Cardiac muscle cell (in vitro differentiated cells and primary cell): ENCODE data around the gene SPTAN1. TPM values are rescaled to one million over a fixed set of nuclear protein-coding genes. Genes with fewer than 3 reads are reported as not detected.
A peak's percentile ranks its signal among the peaks of the same experiment; 100 is the strongest.

Experiments used
- DNase-seq, 2 donors: peaks; one replicate each; pipeline versions ENCODE4 v3.0.0 to v3.0.0-alpha.2; 2010 to 2017; ENCODE audit warnings: low read depth in 1 of 2, low spot score in 1 of 2
- H3K27ac ChIP-seq: fragments of 200-600 bp; sonication (generic); 2 replicates; pipeline ENCODE4 v1.5.1; 2016
- H3K27me3 ChIP-seq: fragments of 200-600 bp; sonication (generic); 2 replicates; pipeline ENCODE4 v1.6.0; 2016; ENCODE audit warnings: control low read depth
- H3K36me3 ChIP-seq: fragments of 200-600 bp; sonication (generic); 2 replicates; pipeline ENCODE4 v1.5.1; 2016; ENCODE audit warnings: control low read depth
- H3K4me1 ChIP-seq: fragments of 200-600 bp; sonication (generic); 2 replicates; pipeline ENCODE4 v1.8.1; 2017; ENCODE audit warnings: low read depth, mild to moderate bottlenecking, mixed run types
- H3K4me3 ChIP-seq: fragments of 200-600 bp; sonication (generic); 2 replicates; pipeline ENCODE4 v1.5.1; 2016; ENCODE audit warnings: mild to moderate bottlenecking
- H3K9me3 ChIP-seq: fragments of 200-600 bp; sonication (generic); 2 replicates; pipeline ENCODE4 v1.5.1; 2017; ENCODE audit warnings: low read depth, mild to moderate bottlenecking, control low read depth
- CTCF ChIP-seq: IDR thresholded peaks from 2 replicates; pipeline ENCODE4 v1.5.1; 2012; ENCODE audit warnings: low read depth, mild to moderate bottlenecking, low read length
- polyA plus RNA-seq: library from polyadenylated mRNA; unstranded; fragments of >200 nt; fragmentation: Nextera tagmentation; extraction: Ambion mirVana; gene quantifications from 2 replicates; pipeline ENCODE4 v1.2.1, GENCODE V29; 2016
- total RNA-seq: library from RNA; depleted of rRNA; stranded (reverse); fragments of >200 nt; gene quantifications from 2 replicates; pipeline ENCODE4 v1.2.3, GENCODE V29; 2016

Gene SPTAN1
- total and polyA plus RNA-seq, 2 experiments from 2014 or later = 118 to 227 TPM

- H3K4me1 ChIP-seq = no peaks in the 10 kb centered on the region
- TF ChIP-seq CTCF = no peak
- no peak overlapping the region for H3K4me3 ChIP-seq
- H3K27me3 ChIP-seq = no peaks in the 10 kb centered on the region
- H3K9me3 ChIP-seq = no peaks in the 10 kb centered on the region
- no peak for DNase-seq
- peaks cover 74% of the 10 kb centered on the region for H3K36me3 ChIP-seq
- H3K27ac ChIP-seq = no peak overlapping the region
Observed at GRCh38 chr9:128629852-128630545, 77.6 kb downstream of the SPTAN1 start.

- no peak for DNase-seq
- H3K27me3 ChIP-seq = no peaks in the 10 kb centered on the region
Observed at GRCh38 chr9:128631636-128632035, 79.2 kb downstream of the SPTAN1 start.

GRCh38 chr9:128632066-128632465 lies 79.7 kb downstream of the SPTAN1 start:
- no peak overlapping the region for H3K4me3 ChIP-seq
- H3K9me3 ChIP-seq = no peaks in the 10 kb centered on the region
- H3K4me1 ChIP-seq = peaks cover 11% of the 10 kb centered on the region
- peak overlapping the region; percentile 18 for H3K27ac ChIP-seq
- DNase-seq = no peak
- TF ChIP-seq CTCF = no peak
- peaks cover 53% of the 10 kb centered on the region for H3K36me3 ChIP-seq
- H3K27me3 ChIP-seq = no peaks in the 10 kb centered on the region

More at GRCh38 chr9:128631636-128632035, 79.2 kb downstream of the SPTAN1 start:
- Histone ChIP-seq H3K27ac (peak overlapping the region; percentile 18), H3K4me3 (no peak overlapping the region), H3K9me3 (no peaks in the 10 kb centered on the region), H3K4me1 (peaks cover 11% of the 10 kb centered on the region), H3K36me3 (peaks cover 58% of the 10 kb centered on the region)
- no peak for TF ChIP-seq CTCF

GRCh38 chr9:128632486-128632885 lies 80.1 kb downstream of the SPTAN1 start:
- Histone ChIP-seq H3K36me3 (peaks cover 49% of the 10 kb centered on the region), H3K27me3 (no peaks in the 10 kb centered on the region), H3K9me3 (no peaks in the 10 kb centered on the region), H3K27ac (peak overlapping the region; percentile 18), H3K4me3 (no peak overlapping the region), H3K4me1 (peaks cover 11% of the 10 kb centered on the region)
- no peak for TF ChIP-seq CTCF
- no peak for DNase-seq

DNA sequence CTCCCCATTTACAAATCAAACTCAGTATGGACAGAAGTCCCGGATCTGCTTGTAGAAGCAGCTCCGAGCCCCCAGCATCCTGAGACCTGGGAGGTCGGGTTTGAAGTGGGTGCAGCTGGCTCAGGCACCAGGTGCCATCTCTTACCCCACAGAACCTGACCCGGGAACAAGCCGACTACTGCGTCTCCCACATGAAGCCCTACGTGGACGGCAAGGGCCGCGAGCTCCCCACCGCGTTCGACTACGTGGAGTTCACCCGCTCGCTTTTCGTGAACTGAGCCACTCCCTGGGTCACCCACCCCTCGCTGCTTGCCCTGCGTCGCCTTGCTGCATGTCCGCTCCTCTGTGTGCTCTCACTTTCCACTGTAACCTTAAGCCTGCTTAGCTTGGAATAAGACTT lies 80.7 kb downstream of the SPTAN1 start:
- no peak for TF ChIP-seq CTCF
- H3K4me1 ChIP-seq = peaks cover 11% of the 10 kb centered on the region
- no peak overlapping the region for H3K4me3 ChIP-seq
- H3K27ac ChIP-seq = peak overlapping the region; percentile 99
- no peak for DNase-seq
- H3K36me3 ChIP-seq = peaks cover 48% of the 10 kb centered on the region
- H3K9me3 ChIP-seq = no peaks in the 10 kb centered on the region
- no peaks in the 10 kb centered on the region for H3K27me3 ChIP-seq
